IPS-NIHi7 (cell line): Measurements from ENCODE around the gene DGCR8.

ENCODE experiments used
- DNase-seq: peaks from one replicate; pipeline ENCODE4 v3.0.0; 2012; ENCODE audit warnings: mixed read lengths; ENCODE audit errors: extremely low spot score

Gene DGCR8

DNA sequence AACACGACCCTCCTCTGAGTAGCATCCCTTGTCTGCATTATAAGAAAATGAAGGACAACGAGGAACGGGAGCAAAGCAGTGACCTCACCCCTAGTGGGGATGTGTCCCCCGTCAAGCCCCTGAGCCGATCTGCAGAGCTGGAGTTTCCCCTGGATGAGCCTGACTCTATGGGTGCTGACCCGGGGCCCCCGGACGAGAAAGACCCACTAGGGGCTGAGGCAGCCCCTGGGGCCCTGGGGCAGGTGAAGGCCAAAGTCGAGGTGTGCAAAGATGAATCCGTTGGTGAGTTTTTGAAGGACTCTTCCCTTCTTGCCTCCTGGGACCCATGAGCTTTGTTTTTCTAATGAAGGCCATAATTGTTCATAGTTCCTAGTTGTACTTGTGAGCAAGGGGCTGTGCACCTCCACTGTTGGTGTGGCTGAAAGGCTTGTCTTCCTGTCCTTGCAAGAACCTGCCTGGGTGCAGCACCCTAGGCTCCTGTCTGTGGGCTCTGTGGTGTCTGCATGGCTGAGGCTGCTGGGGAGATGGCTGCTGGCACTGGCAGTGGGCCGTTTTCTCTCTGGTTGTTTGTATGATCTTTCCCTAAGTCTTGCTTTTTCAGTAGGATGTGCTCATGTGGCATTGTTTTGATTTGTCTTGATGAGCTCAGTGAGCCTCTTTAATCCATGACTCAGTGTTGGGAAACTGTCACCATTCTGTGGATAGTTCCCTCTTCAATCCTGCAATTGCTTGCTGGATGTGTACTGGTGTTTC lies 10.1 kb downstream of the DGCR8 start:
- DNase-seq = no peak

- DNase-seq = no peak
These were observed 10.7 kb downstream of the DGCR8 start for GRCh38 chr22:20090730-20091240.

DNA sequence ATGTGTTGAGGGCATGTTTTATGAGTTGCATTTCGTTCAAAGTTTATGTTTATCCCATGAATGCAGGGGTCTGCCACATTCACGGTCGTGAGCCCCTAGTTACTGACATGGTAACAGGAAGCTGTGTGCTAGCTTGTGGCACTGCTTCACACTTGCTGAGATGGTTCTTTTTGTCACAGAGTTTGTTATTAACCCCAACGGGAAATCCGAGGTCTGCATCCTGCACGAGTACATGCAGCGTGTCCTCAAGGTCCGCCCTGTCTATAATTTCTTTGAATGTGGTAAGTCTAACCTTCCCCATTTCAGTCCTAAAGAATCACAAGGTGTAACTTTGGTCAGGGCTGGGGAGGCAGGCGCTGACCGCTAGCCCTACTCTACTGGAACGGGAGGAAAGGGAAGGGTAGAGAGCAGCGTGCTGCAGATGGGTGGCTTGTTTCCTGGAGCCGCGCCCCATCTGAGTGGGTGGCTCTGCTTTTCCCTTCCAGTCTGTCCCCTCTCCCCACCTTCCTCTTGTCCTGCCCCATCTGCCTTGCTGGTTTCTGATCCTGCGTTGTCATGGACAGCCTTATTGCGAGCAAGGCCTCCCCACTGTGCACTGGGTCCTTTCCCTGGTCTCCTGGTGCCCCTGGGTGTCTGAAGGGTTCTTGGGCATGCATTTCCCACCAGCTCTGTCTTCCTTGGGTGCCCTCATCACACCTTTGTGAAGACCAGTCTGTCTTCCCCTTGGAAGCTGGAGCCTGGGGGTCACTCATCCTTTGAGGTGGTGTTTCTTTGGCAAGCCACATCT lies 11.8 kb downstream of the DGCR8 start:
- DNase-seq = no peak

DNA sequence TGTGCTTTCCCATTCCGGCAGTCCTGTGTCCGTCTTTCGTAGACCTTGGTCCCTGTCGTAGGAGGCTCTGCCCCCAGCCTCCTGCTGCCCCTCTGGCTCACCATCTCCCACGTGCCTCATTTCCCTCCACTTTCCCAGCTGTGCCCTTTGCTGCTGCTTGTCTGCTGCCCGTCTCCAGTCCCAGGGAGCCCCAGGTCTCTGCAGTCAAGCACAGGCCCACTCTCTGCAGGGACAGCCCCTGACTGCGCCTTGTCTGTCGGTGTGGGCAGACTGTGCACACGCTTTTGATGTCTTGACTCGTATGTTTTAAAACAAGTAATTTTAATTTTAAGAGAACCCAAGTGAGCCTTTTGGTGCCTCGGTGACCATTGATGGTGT lies 12.4 kb downstream of the DGCR8 start:
- no peak for DNase-seq

GRCh38 chr22:20093418-20094196 lies 13.6 kb downstream of the DGCR8 start:
- DNase-seq = no peak

DNA sequence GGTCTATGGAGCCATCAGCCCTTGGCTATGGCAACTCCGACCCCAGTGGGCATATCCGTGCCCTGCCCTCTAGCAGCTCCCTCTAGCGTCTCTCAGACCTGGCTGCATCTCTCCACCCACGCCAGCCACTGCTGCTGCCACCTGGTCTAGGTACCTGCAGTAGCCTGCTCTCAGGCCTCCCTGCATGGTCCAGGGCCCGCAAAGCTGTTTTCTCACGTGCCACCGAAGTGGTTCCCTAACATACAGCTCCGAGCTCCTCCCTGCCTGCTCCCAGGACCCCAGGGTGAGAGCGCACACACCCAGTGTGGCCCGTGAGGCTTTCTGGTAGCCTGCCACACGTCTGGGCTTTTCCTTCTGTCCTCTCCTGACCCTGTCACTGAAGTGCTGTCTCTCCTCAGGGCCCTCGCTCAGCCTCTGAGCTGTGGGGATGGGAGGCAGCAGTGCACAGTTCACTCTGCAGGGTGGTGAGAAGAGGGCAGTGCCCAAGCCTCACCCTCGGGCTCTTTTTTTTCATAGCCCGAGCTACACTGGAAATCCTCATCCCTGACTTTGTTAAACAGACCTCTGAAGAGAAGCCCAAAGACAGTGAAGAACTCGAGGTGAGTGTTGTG lies 14.3 kb downstream of the DGCR8 start:
- DNase-seq = no peak

GRCh38 chr22:20095521-20095920 lies 15.5 kb downstream of the DGCR8 start:
- DNase-seq = no peak

- DNase-seq = no peak
These were observed 16.8 kb downstream of the DGCR8 start for GRCh38 chr22:20096574-20097420.

- DNase-seq = no peak
These were observed 19.2 kb downstream of the DGCR8 start for GRCh38 chr22:20099099-20099711.

- DNase-seq = no peak
These were observed 21.6 kb downstream of the DGCR8 start for GRCh38 chr22:20101638-20102037.

- peak; percentile 37 for DNase-seq
These were observed 22.3 kb downstream of the DGCR8 start for GRCh38 chr22:20102203-20102780.

DNA sequence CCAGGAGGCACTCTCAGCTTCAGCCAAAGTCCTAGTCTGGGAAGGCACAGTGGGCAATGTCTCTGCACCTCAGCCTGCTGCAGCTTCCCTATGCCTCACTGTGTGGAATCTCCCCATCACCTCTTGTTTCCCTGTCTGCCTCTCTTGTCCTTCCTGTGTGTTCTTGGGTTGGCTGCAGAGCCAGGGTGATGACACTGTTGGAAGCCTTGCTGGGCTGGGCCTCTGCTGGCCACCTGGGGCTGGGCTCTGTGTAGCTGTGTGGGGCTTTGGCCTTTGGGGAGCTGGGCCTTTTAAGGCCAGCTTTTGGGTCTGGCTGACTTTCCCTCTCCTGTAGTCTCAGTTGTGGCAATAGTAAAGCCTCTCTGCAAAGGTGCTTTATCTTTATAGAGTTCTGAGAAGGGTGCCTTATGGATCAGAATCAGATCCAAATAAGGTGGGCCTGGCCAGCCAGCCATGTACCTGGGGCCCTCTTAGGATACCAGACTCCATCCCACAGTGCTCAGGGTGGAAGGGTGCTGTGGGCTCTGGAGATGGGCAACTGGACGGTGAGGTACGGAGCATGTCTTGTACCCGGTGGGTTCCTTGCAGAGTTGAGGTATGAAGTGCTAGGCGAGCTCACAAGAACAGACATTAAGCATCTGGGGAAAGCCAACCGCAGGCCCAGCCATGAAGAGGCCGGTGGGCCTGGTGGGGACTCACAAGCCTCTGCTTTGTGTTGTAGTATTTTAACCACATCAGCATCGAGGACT lies 25.6 kb downstream of the DGCR8 start:
- DNase-seq = no peak

GRCh38 chr22:20106205-20106848 lies 26.3 kb downstream of the DGCR8 start:
- DNase-seq = no peak

DNA sequence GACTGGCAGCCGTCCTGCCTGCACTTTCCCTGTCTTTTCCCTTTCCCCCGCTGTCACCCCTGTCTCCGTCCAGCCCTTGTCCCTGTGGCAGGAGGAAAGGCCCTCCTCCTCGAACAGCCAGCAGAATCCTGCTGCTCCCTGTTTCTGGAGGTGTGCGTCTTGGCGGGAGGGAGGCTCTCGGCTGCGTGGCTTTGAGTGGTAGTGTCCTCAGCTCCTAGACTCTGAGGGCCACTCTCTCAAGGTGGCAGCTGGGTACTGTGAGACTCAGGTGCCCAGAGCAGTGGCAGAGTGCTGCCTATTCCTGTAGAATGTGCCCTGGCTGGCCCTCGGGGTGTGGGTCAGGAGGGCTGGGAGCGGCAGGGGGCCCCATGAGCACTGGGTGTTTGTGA lies 26.8 kb downstream of the DGCR8 start:
- no peak for DNase-seq

GRCh38 chr22:20107471-20107901 lies 27.4 kb downstream of the DGCR8 start:
- DNase-seq = no peak

DNA sequence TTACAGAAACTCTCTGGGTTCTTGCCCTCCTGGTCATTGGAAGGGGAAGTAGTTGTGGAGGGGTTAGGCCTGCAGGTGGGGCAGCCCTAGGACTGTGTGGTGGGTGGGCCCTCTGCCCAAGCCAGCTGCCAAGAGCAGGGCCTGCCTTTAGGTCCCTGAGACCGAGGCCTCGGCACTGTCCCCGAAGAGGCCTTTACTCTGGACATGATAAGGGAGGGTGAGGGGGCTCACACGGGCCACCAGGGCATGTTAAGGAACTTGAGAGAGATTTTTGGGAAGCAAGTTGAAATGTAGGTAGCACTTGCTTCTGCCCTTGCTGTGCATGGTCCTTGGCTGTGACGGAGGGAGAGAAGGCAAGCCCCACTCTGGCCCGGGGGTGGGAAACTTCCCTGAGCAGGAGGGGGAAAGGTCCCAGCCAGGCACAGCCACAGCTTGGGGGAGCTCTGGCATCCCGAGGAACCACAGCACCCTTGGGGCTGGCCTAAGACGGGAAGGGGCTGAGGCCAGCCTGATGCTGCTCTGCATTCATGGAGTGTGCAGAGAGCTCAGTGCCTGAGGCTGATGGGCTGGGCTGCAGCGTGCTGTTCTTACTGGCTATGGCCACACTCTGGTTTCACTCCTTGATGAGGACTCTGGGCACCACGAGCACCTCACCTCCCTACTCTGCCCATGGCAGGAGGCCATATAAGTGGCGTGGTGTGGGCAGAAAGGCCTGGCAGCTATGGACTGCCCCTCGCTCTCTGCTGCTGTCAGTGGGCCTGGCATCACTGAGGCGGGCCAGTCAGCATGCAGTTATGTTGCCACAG lies 28.1 kb downstream of the DGCR8 start:
- DNase-seq = no peak

DNA sequence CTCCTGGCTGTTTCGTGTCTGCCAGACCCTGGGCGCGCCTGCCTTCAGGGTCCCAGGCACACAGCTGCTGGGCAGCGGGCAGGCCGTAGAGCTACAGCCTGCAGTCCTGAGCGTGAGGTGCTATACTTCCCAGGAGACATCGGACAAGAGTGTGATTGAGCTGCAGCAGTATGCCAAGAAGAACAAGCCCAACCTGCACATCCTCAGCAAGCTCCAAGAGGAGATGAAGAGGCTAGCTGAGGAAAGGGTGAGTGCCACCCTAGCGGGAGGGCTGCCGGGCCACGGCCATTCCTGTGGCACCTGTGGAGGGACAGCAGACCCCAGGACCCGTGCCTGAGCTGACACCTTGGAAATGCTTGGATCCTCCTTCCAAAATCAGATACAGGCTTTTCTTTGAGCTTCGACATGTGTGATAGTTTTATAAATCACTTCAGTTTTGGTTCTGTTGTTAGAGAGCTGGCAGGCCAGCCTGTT lies 28.8 kb downstream of the DGCR8 start:
- DNase-seq = no peak
